NB4 (cell line): ENCODE results near the gene USP7.

ENCODE experiments used
- DNase-seq: peaks from one replicate; pipeline ENCODE4 v3.0.0; 2010; ENCODE audit warnings: low read depth
- H3K4me3 ChIP-seq: one replicate; pipeline ENCODE4 v1.5.1; 2011; ENCODE audit warnings: mild to moderate bottlenecking, low read depth, low read length, moderate library complexity
- CTCF ChIP-seq: IDR thresholded peaks from one replicate; pipeline ENCODE4 v1.5.1; 2012; ENCODE audit warnings: low read depth, low read length
- MYC ChIP-seq: IDR thresholded peaks from 2 replicates; pipeline ENCODE4 v1.6.1; 2011; ENCODE audit warnings: low read depth, low read length
- POLR2A ChIP-seq: IDR thresholded peaks from 2 replicates; pipeline ENCODE4 v1.6.1; 2011; ENCODE audit warnings: mild to moderate bottlenecking; ENCODE audit not compliant: insufficient read length; ENCODE audit errors: extremely low read depth
- TF ChIP-seq, protein P1 (sequence below): IDR thresholded peaks from 2 replicates; pipeline ENCODE4 v1.6.1; 2011; ENCODE audit warnings: low read depth, low read length

The USP7 gene

GRCh38 chr16:8892101-8892575 is 71.6 kb downstream of the USP7 start:
- no peak overlapping the region for H3K4me3 ChIP-seq

GRCh38 chr16:8890549-8890921 is 73.2 kb downstream of the USP7 start:
- no peak for TF ChIP-seq MYC
- no peak for DNase-seq
- no peak overlapping the region for H3K4me3 ChIP-seq

More at GRCh38 chr16:8892101-8892575, 71.6 kb downstream of the USP7 start:
- TF ChIP-seq POLR2A (no peak), MYC (no peak)
- TF ChIP-seq, protein P1, sequence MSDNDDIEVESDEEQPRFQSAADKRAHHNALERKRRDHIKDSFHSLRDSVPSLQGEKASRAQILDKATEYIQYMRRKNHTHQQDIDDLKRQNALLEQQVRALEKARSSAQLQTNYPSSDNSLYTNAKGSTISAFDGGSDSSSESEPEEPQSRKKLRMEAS, result no peak
- no peak for DNase-seq

- TF ChIP-seq CTCF (no peak), MYC (no peak)
- DNase-seq, result no peak
- H3K4me3 ChIP-seq, result no peak overlapping the region
These were observed 73.7 kb downstream of the USP7 start for GRCh38 chr16:8889893-8890548.

DNA sequence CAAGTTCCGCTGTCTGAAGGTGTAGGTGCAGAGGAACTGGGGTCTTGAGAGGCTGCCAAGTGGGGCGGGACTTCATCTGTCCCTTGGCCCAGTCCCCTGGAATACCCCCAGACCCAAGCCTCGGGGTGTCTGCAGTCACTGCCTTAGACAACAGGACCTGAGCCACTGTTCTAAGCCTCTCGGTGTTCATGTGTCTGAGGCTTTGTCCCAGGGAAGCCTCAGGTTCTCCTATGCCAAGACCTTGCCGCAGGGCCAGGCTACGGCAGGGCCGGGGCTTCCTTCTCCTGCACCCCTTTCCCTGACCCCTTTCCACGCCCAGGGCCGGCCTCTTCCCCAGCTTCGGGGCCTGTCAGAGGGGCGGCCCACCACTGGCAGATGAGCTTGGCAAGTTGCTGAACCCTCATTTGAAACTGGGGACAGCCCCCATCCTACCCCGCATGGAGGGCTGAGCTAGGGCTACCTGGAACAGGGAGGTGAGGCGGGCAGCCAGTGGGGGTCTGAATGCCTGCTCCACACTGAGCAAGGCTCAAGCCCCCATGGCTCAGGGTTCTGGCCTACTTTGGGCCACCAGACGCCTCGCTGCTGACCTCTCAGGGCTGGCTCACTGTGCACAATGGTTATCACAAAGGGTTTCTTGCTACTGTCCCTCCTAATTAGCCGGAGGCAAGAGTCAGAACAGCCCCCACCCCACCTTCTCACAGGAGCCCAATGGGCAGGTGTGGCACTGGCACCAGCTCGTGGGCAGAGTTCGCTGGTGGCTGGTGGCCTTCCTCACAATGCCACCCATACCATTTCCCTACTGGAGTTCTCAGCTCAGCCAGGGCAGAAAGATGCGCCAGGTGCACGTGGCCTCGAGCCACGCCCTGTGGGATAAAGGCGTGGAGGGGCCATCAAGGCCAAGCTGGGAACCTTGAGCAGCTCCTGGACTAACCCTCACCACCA is 74.5 kb downstream of the USP7 start:
- H3K4me3 ChIP-seq, result no peak overlapping the region
- DNase-seq, result no peak
- TF ChIP-seq POLR2A, result no peak

DNA sequence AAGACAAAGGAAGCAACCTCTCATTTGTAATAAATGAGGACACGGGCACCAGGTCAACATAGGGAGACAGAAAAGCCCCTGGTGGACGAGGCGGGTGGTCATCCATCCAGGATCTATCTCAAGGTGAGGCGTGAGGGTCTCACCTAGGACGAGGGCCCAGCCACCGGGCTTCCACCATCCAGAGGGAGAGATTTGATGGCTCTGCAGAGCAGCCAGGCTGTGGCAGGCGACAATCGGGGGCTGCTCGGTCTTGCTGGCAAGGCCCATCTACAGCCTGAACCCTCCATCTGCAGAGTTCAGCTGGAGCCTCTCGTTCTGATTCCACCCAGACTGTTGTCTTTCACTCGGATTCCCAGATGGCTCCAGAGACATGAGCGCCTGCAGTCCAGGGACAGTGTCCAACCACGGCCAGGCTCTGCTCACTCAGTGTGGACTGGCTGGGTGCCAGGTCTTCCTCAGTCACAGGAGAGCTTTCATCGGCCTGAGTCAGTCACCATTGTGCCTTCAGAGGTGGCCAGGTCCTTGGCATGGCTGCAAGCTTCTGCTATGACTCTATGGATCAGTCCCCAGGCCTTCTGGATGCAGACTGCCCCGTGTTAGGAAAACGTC is 75.7 kb downstream of the USP7 start:
- no peak for DNase-seq
- TF ChIP-seq MYC (no peak), CTCF (no peak), POLR2A (no peak)
- TF ChIP-seq, protein P1, result no peak
- no peak overlapping the region for H3K4me3 ChIP-seq

GRCh38 chr16:8887431-8887765 is 76.3 kb downstream of the USP7 start:
- no peak for TF ChIP-seq POLR2A
- TF ChIP-seq MYC, result no peak
- TF ChIP-seq CTCF, result no peak
- TF ChIP-seq, protein P1, result no peak
- H3K4me3 ChIP-seq, result no peak overlapping the region
- DNase-seq, result no peak

- no peak overlapping the region for H3K4me3 ChIP-seq
- DNase-seq, result no peak
- TF ChIP-seq, protein P1, result no peak
- TF ChIP-seq MYC, result no peak
- no peak for TF ChIP-seq CTCF
- TF ChIP-seq POLR2A, result no peak
These were observed 76.9 kb downstream of the USP7 start for GRCh38 chr16:8886593-8887430.
